ENCODE data around the gene PTPRQ. TPM values are rescaled to one million over a fixed set of nuclear protein-coding genes. Genes with fewer than 3 reads are reported as not detected.
"Not testable (repeated sequence)": the region's sequence is repeated elsewhere in the genome, so short reads cannot be mapped to it uniquely, and the experiment has no call there.

The PTPRQ gene
- total RNA-seq, 1 donor from 2014 or later: 0.13 TPM

- no peak for ATAC-seq (ENCODE audit: poor library complexity)
- intact Hi-C loops (cut with DNase I): no loop called here
- DNase-seq: no peak
These were observed 176.2 kb downstream of the PTPRQ start for GRCh38 chr12:80620281-80620680.

GRCh38 chr12:80622271-80622670 is 178.2 kb downstream of the PTPRQ start:
- DNase-seq (no peak), ATAC-seq (ENCODE audit: poor library complexity) (no peak)
- intact Hi-C loops (cut with DNase I): no loop called here

- ATAC-seq (ENCODE audit: poor library complexity) (no peak), DNase-seq (no peak)
- intact Hi-C loops (cut with DNase I): no loop called here
These were observed 181.0 kb downstream of the PTPRQ start for GRCh38 chr12:80625051-80625450.

- intact Hi-C loops (cut with DNase I): no loop called here
These were observed 181.9 kb downstream of the PTPRQ start for GRCh38 chr12:80625901-80626300.

GRCh38 chr12:80627782-80628181 is 183.7 kb downstream of the PTPRQ start:
- ATAC-seq (ENCODE audit: poor library complexity): peak; percentile 88
- intact Hi-C loops (cut with DNase I): no loop called here
- no peak for DNase-seq

More at GRCh38 chr12:80625901-80626300, 181.9 kb downstream of the PTPRQ start:
- ATAC-seq (ENCODE audit: poor library complexity) (no peak), DNase-seq (no peak)

GRCh38 chr12:80632835-80633234 is 188.8 kb downstream of the PTPRQ start:
- DNase-seq: no peak
- no peak for ATAC-seq (ENCODE audit: poor library complexity)
- intact Hi-C loops (cut with DNase I): no loop called here

- no peak for ATAC-seq (ENCODE audit: poor library complexity)
- no peak for DNase-seq
- intact Hi-C loops (cut with DNase I): no loop called here
These were observed 190.9 kb downstream of the PTPRQ start for GRCh38 chr12:80634903-80635302.

GRCh38 chr12:80636832-80637231 is 192.8 kb downstream of the PTPRQ start:
- no peak for DNase-seq
- ATAC-seq (ENCODE audit: poor library complexity): no peak
- intact Hi-C loops (cut with DNase I): no loop called here

- DNase-seq: no peak
- intact Hi-C loops (cut with DNase I): no loop called here
- no peak for ATAC-seq (ENCODE audit: poor library complexity)
These were observed 197.9 kb downstream of the PTPRQ start for GRCh38 chr12:80641936-80642335.

- intact Hi-C loops (cut with DNase I): no loop called here
- ATAC-seq (ENCODE audit: poor library complexity): no peak
- no peak for DNase-seq
These were observed 199.9 kb downstream of the PTPRQ start for GRCh38 chr12:80643961-80644360.

GRCh38 chr12:80648881-80649280 is 204.8 kb downstream of the PTPRQ start:
- ATAC-seq (ENCODE audit: poor library complexity) (no peak), DNase-seq (no peak)
- intact Hi-C loops (cut with DNase I): no loop called here

GRCh38 chr12:80655751-80656150 is 211.7 kb downstream of the PTPRQ start:
- intact Hi-C loops (cut with DNase I): no loop called here
- ATAC-seq (ENCODE audit: poor library complexity) (no peak), DNase-seq (no peak)

GRCh38 chr12:80659512-80660063 is 215.6 kb downstream of the PTPRQ start:
- ATAC-seq (ENCODE audit: poor library complexity) (no peak), DNase-seq (no peak)
- intact Hi-C loops (cut with DNase I): no loop called here

GRCh38 chr12:80662586-80662985 is 218.6 kb downstream of the PTPRQ start:
- intact Hi-C loops (cut with DNase I): no loop called here
- DNase-seq: no peak
- no peak for ATAC-seq (ENCODE audit: poor library complexity)

- ATAC-seq (ENCODE audit: poor library complexity) (no peak), DNase-seq (no peak)
- intact Hi-C loops (cut with DNase I): no loop called here
These were observed 226.2 kb downstream of the PTPRQ start for GRCh38 chr12:80670214-80670613.

GRCh38 chr12:80676042-80676636 is 232.1 kb downstream of the PTPRQ start:
- DNase-seq; intact Hi-C loops (cut with DNase I); ATAC-seq (ENCODE audit: poor library complexity): not testable (repeated sequence)

- no peak for DNase-seq
- no peak for ATAC-seq (ENCODE audit: poor library complexity)
- intact Hi-C loops (cut with DNase I): no loop called here
These were observed 232.8 kb downstream of the PTPRQ start for GRCh38 chr12:80676856-80677255.

- DNase-seq (no peak), ATAC-seq (ENCODE audit: poor library complexity) (no peak)
- intact Hi-C loops (cut with DNase I): no loop called here
These were observed 234.0 kb downstream of the PTPRQ start for GRCh38 chr12:80677994-80678393.

- intact Hi-C loops (cut with DNase I): no loop called here
- ATAC-seq (ENCODE audit: poor library complexity) (no peak), DNase-seq (no peak)
These were observed 235.5 kb downstream of the PTPRQ start for GRCh38 chr12:80679346-80680131.

GRCh38 chr12:80681287-80681686 is 237.3 kb downstream of the PTPRQ start:
- ATAC-seq (ENCODE audit: poor library complexity): no peak
- intact Hi-C loops (cut with DNase I): no loop called here
- DNase-seq: no peak
